ENCODE measurements around the gene SRGAP1. TPM values are rescaled to one million over a fixed set of nuclear protein-coding genes. Genes with fewer than 3 reads are reported as not detected.

The SRGAP1 gene
- total and polyA plus RNA-seq, 2 of the 8 experiments (the other 6 are each of a cell fraction or from before 2014, with no cell fraction given): 3.2 to 7.3 TPM

DNA sequence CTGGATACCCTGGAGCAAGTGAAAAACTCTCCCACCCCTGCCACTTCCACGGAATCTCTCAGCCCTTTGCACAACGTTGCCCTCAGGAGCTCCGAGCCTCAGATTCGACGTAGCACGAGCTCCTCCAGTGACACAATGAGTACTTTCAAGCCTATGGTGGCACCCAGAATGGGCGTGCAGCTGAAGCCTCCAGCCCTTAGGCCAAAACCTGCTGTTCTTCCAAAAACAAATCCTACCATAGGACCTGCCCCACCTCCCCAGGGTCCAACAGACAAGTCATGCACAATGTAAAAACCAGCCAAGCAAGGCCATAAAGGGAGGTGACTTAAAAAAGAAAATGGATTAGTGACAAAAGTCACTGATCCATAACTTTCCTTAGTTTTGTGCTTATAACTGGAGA lies 297.9 kb downstream of the SRGAP1 start:
- DNase-seq (ENCODE audit: low read depth in 1 of 2, low spot score in 2 of 2) (no peak), FAIRE-seq (no peak)
- H4K5ac ChIP-seq (ENCODE audit: insufficient read length, low read depth, low read length): no peak overlapping the region
- WGBS, 2 experiments (ENCODE audit: extremely low coverage in 1 of 2, insufficient coverage in 1 of 2, insufficient read length in 1 of 2, insufficient replicate concordance in 2 of 2, low coverage in 1 of 2, low lambda C conversion rate in 2 of 2, missing lambda C conversion rate in 1 of 2): 92% methylated on average over 7 of the region's 7 CpGs; no CpG with 5 or more reads in 1 of the 2 experiments
- no peaks in the 10 kb centered on the region for H3K79me1 ChIP-seq (ENCODE audit: low read depth, low read length)
- H3K23ac ChIP-seq (ENCODE audit: insufficient read length): no peak overlapping the region
- H3K18ac ChIP-seq (ENCODE audit: extremely low read depth, low read length): no peak overlapping the region
- no peak overlapping the region for H2AK5ac ChIP-seq (ENCODE audit: low read depth, low read length)
- no peak overlapping the region for H3K56ac ChIP-seq (replicated peaks; ENCODE audit: insufficient read length, low read depth, low read length)
- no peak overlapping the region for H2BK120ac ChIP-seq (replicated peaks; ENCODE audit: low read depth, low read length)
- no peaks in the 10 kb centered on the region for H3K27me3 ChIP-seq (replicated peaks in 1 of 4; ENCODE audit: control insufficient read depth in 3 of 4, extremely low read depth in 1 of 4, insufficient read depth in 3 of 4, low read length in 3 of 4)
- H3K4me3 ChIP-seq (ENCODE audit: extremely low read depth in 1 of 4, insufficient read depth in 2 of 4, low read depth in 3 of 4, low read length in 4 of 4): no peak overlapping the region
- H3K9ac ChIP-seq (replicated peaks in 1 of 4; ENCODE audit: extremely low read depth in 1 of 4, low read depth in 3 of 4, low read length in 3 of 4): no peak overlapping the region
- H4K91ac ChIP-seq (replicated peaks; ENCODE audit: insufficient read length, low read length): no peak overlapping the region
- POLR2A ChIA-PET (ENCODE audit: partially characterized antibody): interaction anchor here (1.3 kb wide), 1 partner anchor 9 kb away, joined by 3 read pairs; no protein-coding TSS in a partner anchor
- H3K79me2 ChIP-seq (ENCODE audit: control insufficient read depth in 1 of 2, insufficient read depth in 2 of 2, low read length in 2 of 2): no peaks in the 10 kb centered on the region
- no peaks in the 10 kb centered on the region for H3K36me3 ChIP-seq (ENCODE audit: control insufficient read depth in 2 of 4, insufficient read depth in 4 of 4, low read length in 3 of 4)
- no peak overlapping the region for H3K4me2 ChIP-seq (ENCODE audit: insufficient read depth in 1 of 2, low read depth in 2 of 2, low read length in 2 of 2)
- H4K8ac ChIP-seq (ENCODE audit: extremely low read depth, insufficient read depth, low read length): no peak overlapping the region
- no peak overlapping the region for H2BK5ac ChIP-seq (ENCODE audit: low read depth, low read length)
- H4K20me1 ChIP-seq (replicated peaks in 1 of 2; ENCODE audit: control insufficient read depth in 1 of 2, insufficient read depth in 2 of 2, low read length in 2 of 2): no peaks in the 10 kb centered on the region
- no peaks in the 10 kb centered on the region; a peak in 1 of 7 replicates for H3K4me1 ChIP-seq (replicated peaks in 1 of 4; ENCODE audit: control insufficient read depth in 3 of 4, insufficient read depth in 4 of 4, low read length in 3 of 4)
- H3K27ac ChIP-seq (ENCODE audit: low read depth, low read length): no peak overlapping the region
- H2BK20ac ChIP-seq (ENCODE audit: low read length): no peak overlapping the region
- no peak overlapping the region for H3K4ac ChIP-seq (replicated peaks; ENCODE audit: insufficient read length, low read depth, low read length)
- H3K9me3 ChIP-seq (ENCODE audit: insufficient read depth in 2 of 2, low read depth in 1 of 2, low read length in 1 of 2): no peaks in the 10 kb centered on the region
- CTCF ChIA-PET (ENCODE audit: partially characterized antibody): interaction anchor here (0.6 kb wide), 1 partner anchor 297 kb away, joined by 3 read pairs; no protein-coding TSS in a partner anchor
- no peak overlapping the region for H3K14ac ChIP-seq (ENCODE audit: insufficient read length)
- H2AFZ ChIP-seq (ENCODE audit: low read length): no peak overlapping the region
- no peak overlapping the region for H2BK15ac ChIP-seq (ENCODE audit: low read length)
- H3K23me2 ChIP-seq (ENCODE audit: low read depth, low read length): no peaks in the 10 kb centered on the region
- H2BK12ac ChIP-seq (ENCODE audit: low read depth, low read length): no peak overlapping the region
- TF ChIP-seq EP300 (IDR thresholded peaks at IDR 0.05; ENCODE audit: borderline replicate concordance in 1 of 2, low read depth in 2 of 2, low read length in 2 of 2): no peak
